SK-N-SH (cell line): ENCODE results near the gene LRMDA. TPM values are rescaled to one million over a fixed set of nuclear protein-coding genes. Genes with fewer than 3 reads are reported as not detected.

Experiments
- CTCF ChIA-PET: fragments of 300-600, 350-600 bp; formaldehyde crosslinking; extraction: SDS; loops from one replicate; lab custom pipeline; 2021; lab: Yijun Ruan, JAX
- POLR2A ChIA-PET: fragments of 350-600 bp; sonication (Branson Sonifier 250); formaldehyde crosslinking; extraction: SDS; loops from one replicate; lab custom pipeline; 2020; ENCODE audit warnings: antibody characterized with exemption, inconsistent platforms; lab: Yijun Ruan, JAX
- DNase-seq: peaks from one replicate; pipeline ENCODE4 v3.0.0; 2012
- H2AFZ ChIP-seq: fragments of 200-600 bp; sonication (generic); 2 replicates; pipeline ENCODE4 v1.8.1; 2016; ENCODE audit warnings: antibody characterized with exemption, mild to moderate bottlenecking, low read depth
- H3F3A ChIP-seq: fragments of 200-600 bp; sonication (generic); replicated peaks from 2 replicates; pipeline ENCODE3; 2016; ENCODE audit warnings: antibody characterized with exemption, mild to moderate bottlenecking; ENCODE audit not compliant: insufficient read depth
- H3K27ac ChIP-seq, 2 experiments: fragments of 200-500 bp in 1 of 2; fragments of 200-600 bp in 1 of 2; sonication (Bioruptor generic) in 1 of 2; sonication (generic), shearing (Covaris generic) in 1 of 2; 2 replicates each; pipeline versions ENCODE4 v1.5.1 to v1.6.1; 2014 to 2016; ENCODE audit warnings: low read depth in 2 of 2, inconsistent platforms in 1 of 2, low read length in 1 of 2, mild to moderate bottlenecking in 1 of 2, mixed read lengths in 1 of 2
- H3K27me3 ChIP-seq: fragments of 200-600 bp; sonication (generic), shearing (Covaris generic); 2 replicates; pipeline ENCODE4 v1.6.1; 2016; ENCODE audit warnings: mixed run types; ENCODE audit not compliant: insufficient read depth
- H3K36me3 ChIP-seq, 2 experiments: fragments of 200-500 bp in 1 of 2; fragments of 200-600 bp in 1 of 2; sonication (Bioruptor generic) in 1 of 2; sonication (generic) in 1 of 2; replicated peaks in 1 of 2; 2 replicates each; pipeline versions ENCODE3 to v1.5.1; 2014 to 2016; ENCODE audit warnings: low read length in 1 of 2, mild to moderate bottlenecking in 1 of 2; ENCODE audit not compliant: insufficient read depth in 2 of 2, control insufficient read depth in 1 of 2
- H3K4me1 ChIP-seq, 2 experiments: fragments of 200-500 bp in 1 of 2; fragments of 200-600 bp in 1 of 2; sonication (Bioruptor generic) in 1 of 2; sonication (generic), shearing (Covaris generic) in 1 of 2; 2 replicates each; pipeline versions ENCODE4 v1.5.1 to v1.6.1; 2014 to 2016; ENCODE audit warnings: low read depth in 1 of 2, low read length in 1 of 2, mixed run types in 1 of 2; ENCODE audit not compliant: insufficient read depth in 2 of 2, control insufficient read depth in 1 of 2
- H3K4me2 ChIP-seq: fragments of 200-600 bp; sonication (generic), shearing (Covaris generic); 2 replicates; pipeline ENCODE4 v1.6.1; 2017; ENCODE audit warnings: mixed run types
- H3K4me3 ChIP-seq, 2 experiments: fragments of 200-500 bp in 1 of 2; fragments of 200-600 bp in 1 of 2; sonication (Bioruptor generic) in 1 of 2; sonication (generic), shearing (Covaris generic) in 1 of 2; 2 replicates each; pipeline versions ENCODE4 v1.5.1 to v1.8.1; 2014 to 2016; ENCODE audit warnings: low read depth in 2 of 2, inconsistent platforms in 1 of 2, low read length in 1 of 2, mild to moderate bottlenecking in 1 of 2, mixed read lengths in 1 of 2, moderate library complexity in 1 of 2
- H3K79me2 ChIP-seq: fragments of 200-600 bp; sonication (generic); 2 replicates; pipeline ENCODE4 v1.8.1; 2017; ENCODE audit warnings: mild to moderate bottlenecking; ENCODE audit not compliant: insufficient read depth
- H3K9ac ChIP-seq: fragments of 200-600 bp; sonication (generic); 2 replicates; pipeline ENCODE4 v1.6.1; 2017; ENCODE audit warnings: mixed run types
- H3K9me2 ChIP-seq: fragments of 200-600 bp; sonication (generic); 2 replicates; pipeline ENCODE4 v1.6.1; 2017; ENCODE audit warnings: mixed run types
- H3K9me3 ChIP-seq: fragments of 200-600 bp; sonication (generic); 2 replicates; pipeline ENCODE4 v1.6.1; 2017; ENCODE audit warnings: mixed run types, mild to moderate bottlenecking, moderate library complexity
- H4K20me1 ChIP-seq: fragments of 200-600 bp; sonication (generic); 2 replicates; pipeline ENCODE4 v1.6.1; 2017; ENCODE audit warnings: mild to moderate bottlenecking, mixed run types; ENCODE audit not compliant: insufficient read depth
- EZH2phosphoT487 ChIP-seq: fragments of 200-600 bp; sonication (generic); IDR thresholded peaks from 2 replicates; pipeline ENCODE4 v1.6.1; 2017; ENCODE audit warnings: low read depth, mixed run types, mild to moderate bottlenecking, antibody characterized with exemption, moderate library complexity, borderline replicate concordance
- GABPA ChIP-seq: IDR thresholded peaks from 2 replicates; pipeline ENCODE4 v1.4.0; 2012; ENCODE audit warnings: low read depth, mild to moderate bottlenecking
- MAX ChIP-seq: IDR thresholded peaks from 2 replicates; pipeline ENCODE4 v1.4.0; 2012; ENCODE audit warnings: low read depth
- MXI1 ChIP-seq: IDR thresholded peaks from 2 replicates; pipeline ENCODE4 v1.6.1; 2012; ENCODE audit warnings: mild to moderate bottlenecking, low read depth, low read length, improper control_type of control experiment
- NFIC ChIP-seq: IDR thresholded peaks from 2 replicates; pipeline ENCODE4 v1.4.0; 2012; ENCODE audit warnings: borderline replicate concordance
- RAD21 ChIP-seq: IDR thresholded peaks from 2 replicates; pipeline ENCODE4 v1.6.1; 2012; ENCODE audit warnings: mild to moderate bottlenecking, low read length
- RFX5 ChIP-seq: IDR thresholded peaks from 2 replicates; pipeline ENCODE4 v1.6.1; 2012; ENCODE audit warnings: mild to moderate bottlenecking, improper control_type of control experiment, low read length
- SMC3 ChIP-seq: IDR thresholded peaks from 2 replicates; pipeline ENCODE4 v1.6.1; 2012; ENCODE audit warnings: low read depth, low read length, improper control_type of control experiment
- TCF12 ChIP-seq: IDR thresholded peaks from 2 replicates; pipeline ENCODE4 v1.4.0; 2012
- TEAD4 ChIP-seq: IDR thresholded peaks from 2 replicates; pipeline ENCODE4 v1.4.0; 2012; ENCODE audit warnings: mild to moderate bottlenecking, borderline replicate concordance; ENCODE audit not compliant: insufficient read depth
- WGBS: methylation state at CpG from one replicate; pipeline ENCODE4 v1.1.6; 2017; ENCODE audit warnings: low lambda C conversion rate; 5-methylcytosine and 5-hydroxymethylcytosine counted together
- polyA plus RNA-seq, 3 experiments: library from polyadenylated mRNA; depleted of rRNA; stranded (reverse); fragments of >200 nt; gene quantifications; 2 replicates each; pipeline ENCODE4 v1.2.3, GENCODE V29; 2012
- TF ChIP-seq, protein P1 (sequence below): fragments of 200-600 bp; sonication (generic); IDR thresholded peaks from 2 replicates; pipeline ENCODE4 v1.6.1; 2017; ENCODE audit warnings: antibody characterized with exemption, mild to moderate bottlenecking, moderate library complexity
- TF ChIP-seq, protein P2 (sequence below): IDR thresholded peaks from 2 replicates; pipeline ENCODE4 v1.6.1; 2012; ENCODE audit warnings: mild to moderate bottlenecking, low read depth, low read length, moderate library complexity

The LRMDA gene
- polyA plus RNA-seq, 1 of the 3 experiments (the other 2 are of a cell fraction) = 0.95 TPM

GRCh38 chr10:76555067-76555670, 1123.7 kb downstream of the LRMDA start:
- POLR2A ChIA-PET = interaction anchor here (6.1 kb wide), 1 partner anchor 415 kb away, joined by 58 read pairs; no protein-coding TSS in a partner anchor
- TF ChIP-seq GABPA (no peak), TCF12 (no peak)

DNA sequence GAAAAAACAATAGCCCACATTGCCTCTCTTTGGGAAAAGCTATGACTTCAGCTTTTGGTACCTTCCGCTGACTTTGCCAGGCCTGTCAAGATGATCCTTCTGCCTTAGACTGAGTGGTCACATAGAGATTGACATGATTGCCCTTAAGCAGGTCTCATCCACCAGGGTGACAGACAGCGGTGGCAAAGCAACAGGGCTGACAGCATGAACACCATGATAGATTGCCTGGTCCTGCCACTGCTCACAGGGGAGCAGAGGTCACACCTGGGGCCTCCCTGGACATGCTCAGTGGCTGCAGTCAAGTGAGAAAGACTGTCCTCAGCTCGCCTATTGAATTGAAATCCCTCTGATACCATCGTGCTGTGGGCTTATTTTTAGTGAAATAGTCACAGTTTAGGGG, 1125.9 kb downstream of the LRMDA start:
- Histone ChIP-seq H3K79me2 (no peaks in the 10 kb centered on the region), H3K9me3 (no peaks in the 10 kb centered on the region), H2AFZ (no peak overlapping the region), H3K27ac (no peak overlapping the region; a peak in 1 of 4 replicates), H3K4me1 (peaks cover 19 to 38% of the 10 kb centered on the region in 2 experiments), H3K27me3 (no peaks in the 10 kb centered on the region), H3K4me3 (no peak overlapping the region), H3F3A (peaks cover 3% of the 10 kb centered on the region), H4K20me1 (no peaks in the 10 kb centered on the region), H3K9me2 (no peaks in the 10 kb centered on the region), H3K9ac (no peak overlapping the region), H3K4me2 (no peak overlapping the region), H3K36me3 (no peaks in the 10 kb centered on the region)
- ChIA-PET CTCF (no interaction called here), POLR2A (no interaction called here)
- no peak for DNase-seq
- WGBS = 78% methylated on average over 3 of the region's 4 CpGs
- TF ChIP-seq MAX (no peak), MXI1 (no peak), RAD21 (no peak), EZH2phosphoT487 (no peak), RFX5 (no peak), GABPA (no peak), TEAD4 (no peak), NFIC (no peak), SMC3 (no peak), TCF12 (no peak)
- TF ChIP-seq, protein P1, sequence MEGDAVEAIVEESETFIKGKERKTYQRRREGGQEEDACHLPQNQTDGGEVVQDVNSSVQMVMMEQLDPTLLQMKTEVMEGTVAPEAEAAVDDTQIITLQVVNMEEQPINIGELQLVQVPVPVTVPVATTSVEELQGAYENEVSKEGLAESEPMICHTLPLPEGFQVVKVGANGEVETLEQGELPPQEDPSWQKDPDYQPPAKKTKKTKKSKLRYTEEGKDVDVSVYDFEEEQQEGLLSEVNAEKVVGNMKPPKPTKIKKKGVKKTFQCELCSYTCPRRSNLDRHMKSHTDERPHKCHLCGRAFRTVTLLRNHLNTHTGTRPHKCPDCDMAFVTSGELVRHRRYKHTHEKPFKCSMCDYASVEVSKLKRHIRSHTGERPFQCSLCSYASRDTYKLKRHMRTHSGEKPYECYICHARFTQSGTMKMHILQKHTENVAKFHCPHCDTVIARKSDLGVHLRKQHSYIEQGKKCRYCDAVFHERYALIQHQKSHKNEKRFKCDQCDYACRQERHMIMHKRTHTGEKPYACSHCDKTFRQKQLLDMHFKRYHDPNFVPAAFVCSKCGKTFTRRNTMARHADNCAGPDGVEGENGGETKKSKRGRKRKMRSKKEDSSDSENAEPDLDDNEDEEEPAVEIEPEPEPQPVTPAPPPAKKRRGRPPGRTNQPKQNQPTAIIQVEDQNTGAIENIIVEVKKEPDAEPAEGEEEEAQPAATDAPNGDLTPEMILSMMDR = no peak
- TF ChIP-seq, protein P2, sequence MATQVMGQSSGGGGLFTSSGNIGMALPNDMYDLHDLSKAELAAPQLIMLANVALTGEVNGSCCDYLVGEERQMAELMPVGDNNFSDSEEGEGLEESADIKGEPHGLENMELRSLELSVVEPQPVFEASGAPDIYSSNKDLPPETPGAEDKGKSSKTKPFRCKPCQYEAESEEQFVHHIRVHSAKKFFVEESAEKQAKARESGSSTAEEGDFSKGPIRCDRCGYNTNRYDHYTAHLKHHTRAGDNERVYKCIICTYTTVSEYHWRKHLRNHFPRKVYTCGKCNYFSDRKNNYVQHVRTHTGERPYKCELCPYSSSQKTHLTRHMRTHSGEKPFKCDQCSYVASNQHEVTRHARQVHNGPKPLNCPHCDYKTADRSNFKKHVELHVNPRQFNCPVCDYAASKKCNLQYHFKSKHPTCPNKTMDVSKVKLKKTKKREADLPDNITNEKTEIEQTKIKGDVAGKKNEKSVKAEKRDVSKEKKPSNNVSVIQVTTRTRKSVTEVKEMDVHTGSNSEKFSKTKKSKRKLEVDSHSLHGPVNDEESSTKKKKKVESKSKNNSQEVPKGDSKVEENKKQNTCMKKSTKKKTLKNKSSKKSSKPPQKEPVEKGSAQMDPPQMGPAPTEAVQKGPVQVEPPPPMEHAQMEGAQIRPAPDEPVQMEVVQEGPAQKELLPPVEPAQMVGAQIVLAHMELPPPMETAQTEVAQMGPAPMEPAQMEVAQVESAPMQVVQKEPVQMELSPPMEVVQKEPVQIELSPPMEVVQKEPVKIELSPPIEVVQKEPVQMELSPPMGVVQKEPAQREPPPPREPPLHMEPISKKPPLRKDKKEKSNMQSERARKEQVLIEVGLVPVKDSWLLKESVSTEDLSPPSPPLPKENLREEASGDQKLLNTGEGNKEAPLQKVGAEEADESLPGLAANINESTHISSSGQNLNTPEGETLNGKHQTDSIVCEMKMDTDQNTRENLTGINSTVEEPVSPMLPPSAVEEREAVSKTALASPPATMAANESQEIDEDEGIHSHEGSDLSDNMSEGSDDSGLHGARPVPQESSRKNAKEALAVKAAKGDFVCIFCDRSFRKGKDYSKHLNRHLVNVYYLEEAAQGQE = no peak

More at GRCh38 chr10:76555067-76555670, 1123.7 kb downstream of the LRMDA start:
- no peaks in the 10 kb centered on the region for H3K9me2 ChIP-seq
- H3K27ac ChIP-seq = peak overlapping the region in 1 of 2 experiments; percentile 100; a peak in 2 of 4 replicates
- H3K27me3 ChIP-seq = no peaks in the 10 kb centered on the region
- no peaks in the 10 kb centered on the region for H4K20me1 ChIP-seq
- DNase-seq = no peak
- H3K79me2 ChIP-seq = no peaks in the 10 kb centered on the region
- no peak overlapping the region for H3K4me3 ChIP-seq
- CTCF ChIA-PET = interaction anchor here (0.9 to 1.3 kb wide), 2 partner anchors 380 to 416 kb away, joined by 3 read pairs; no protein-coding TSS in a partner anchor
- no peak overlapping the region for H3K9ac ChIP-seq
- H3K4me2 ChIP-seq = no peak overlapping the region
- whole genome bisulfite sequencing = 96% methylated on average over 2 of the region's 2 CpGs
- no peaks in the 10 kb centered on the region for H3K9me3 ChIP-seq
- H2AFZ ChIP-seq = no peak overlapping the region
- H3K4me1 ChIP-seq = peaks cover 19 to 52% of the 10 kb centered on the region in 2 experiments
- no peaks in the 10 kb centered on the region for H3K36me3 ChIP-seq
- peaks cover 3% of the 10 kb centered on the region for H3F3A ChIP-seq
